Panc1 (cell line): ENCODE results near the gene KCNQ2. TPM values are rescaled to one million over a fixed set of nuclear protein-coding genes. Genes with fewer than 3 reads are reported as not detected.

Experiments used
- ATAC-seq: fragments of 200-7000 bp; cut with Tn5 transposase; 2 replicates; pipeline ENCODE4 v1.9.1; 2020; ENCODE audit warnings: mild to moderate bottlenecking, moderate library complexity
- BruUV-seq: library from RNA; stranded (reverse); fragments of 400-500 nt; replicated peaks from 2 replicates; lab custom pipeline; 2021; lab: Mats Ljungman, UMichigan
- CTCF ChIA-PET: fragments of 300-600 bp; sonication (Branson Sonifier 250); formaldehyde crosslinking; loops from one replicate; lab custom pipeline; 2022; ENCODE audit warnings: antibody characterized with exemption; lab: Charles Lee
- POLR2A ChIA-PET: fragments of 300-600 bp; sonication (Branson Sonifier 250); formaldehyde crosslinking; loops from one replicate; lab custom pipeline; 2022; ENCODE audit warnings: antibody characterized with exemption; lab: Charles Lee
- DNase-seq: peaks from one replicate; pipeline ENCODE4 v3.0.0-alpha.2; 2010; ENCODE audit warnings: low read depth, low spot score
- H3K27ac ChIP-seq: 2 replicates; pipeline ENCODE4 v1.5.1; 2011; ENCODE audit warnings: mild to moderate bottlenecking, low read length, inconsistent platforms
- H3K27me3 ChIP-seq: fragments of 200-500 bp; sonication (Bioruptor generic); 2 replicates; pipeline ENCODE4 v1.6.0; 2014; ENCODE audit warnings: low read length, inconsistent platforms; ENCODE audit not compliant: control insufficient read depth, insufficient read depth
- H3K36me3 ChIP-seq: fragments of 200-500 bp; sonication (Bioruptor generic); 2 replicates; pipeline ENCODE4 v1.5.1; 2014; ENCODE audit warnings: inconsistent platforms, mild to moderate bottlenecking, low read length, moderate library complexity; ENCODE audit not compliant: control insufficient read depth, insufficient read depth
- H3K4me1 ChIP-seq: 2 replicates; pipeline ENCODE4 v1.5.1; 2011; ENCODE audit warnings: inconsistent platforms, mild to moderate bottlenecking, low read length, moderate library complexity; ENCODE audit not compliant: control insufficient read depth, insufficient read depth
- H3K4me3 ChIP-seq, 2 experiments: 2 replicates each; pipeline ENCODE4 v1.5.1; 2011 to 2012; ENCODE audit warnings: low read depth in 2 of 2, low read length in 2 of 2, mild to moderate bottlenecking in 2 of 2, inconsistent platforms in 1 of 2, moderate library complexity in 1 of 2
- H3K9me3 ChIP-seq: fragments of 200-500 bp; sonication (Bioruptor generic); 2 replicates; pipeline ENCODE4 v1.5.1; 2014; ENCODE audit warnings: low read depth, mild to moderate bottlenecking, inconsistent platforms, low read length, moderate library complexity; ENCODE audit not compliant: control insufficient read depth, insufficient read depth
- POLR2AphosphoS5 ChIP-seq: IDR thresholded peaks from 2 replicates; pipeline ENCODE4 v1.6.1; 2012; ENCODE audit warnings: mild to moderate bottlenecking, low read depth, low read length, moderate library complexity
- SIN3A ChIP-seq: IDR thresholded peaks from 2 replicates; pipeline ENCODE4 v1.6.1; 2012; ENCODE audit warnings: low read depth, mild to moderate bottlenecking, low read length, moderate library complexity, borderline replicate concordance; ENCODE audit not compliant: insufficient read depth
- TCF7L2 ChIP-seq: IDR thresholded peaks from 2 replicates; pipeline ENCODE4 v1.6.1; 2011; ENCODE audit warnings: mild to moderate bottlenecking, low read depth, low read length, inconsistent platforms
- in situ Hi-C: cut with HindIII; loops from 2 replicates; pipeline ENCODE4 v1.10.0; 2016; ENCODE audit warnings: low sequenced_read_pairs, low pct_unique_long_range_greater_than_20kb
- intact Hi-C: fragments of 100-400 bp; cut with micrococcal nuclease; formaldehyde crosslinking; loops from one replicate; pipeline ENCODE4 v1.10.0; 2022; ENCODE audit not compliant: unreplicated experiment
- total RNA-seq: library from RNA; stranded (reverse); gene quantifications from one replicate; pipeline ENCODE4 v1.2.1, GENCODE V29; 2021; ENCODE audit not compliant: unreplicated experiment
- TF ChIP-seq, protein P1 (sequence below): fragments of 450-650 bp; IDR thresholded peaks from 2 replicates; pipeline ENCODE4 v1.5.1; 2017; ENCODE audit warnings: mild to moderate bottlenecking
- TF ChIP-seq, protein P2 (sequence below), 2 experiments: IDR thresholded peaks; 2 replicates each; pipeline ENCODE4 v1.6.1; 2011 to 2012; ENCODE audit warnings: low read depth in 2 of 2, control low read depth in 1 of 2, low read length in 1 of 2, mild to moderate bottlenecking in 1 of 2, moderate library complexity in 1 of 2; ENCODE audit not compliant: insufficient read depth in 1 of 2

Gene KCNQ2
- total RNA-seq, 1 experiment from 2014 or later = 19.4 TPM

DNA sequence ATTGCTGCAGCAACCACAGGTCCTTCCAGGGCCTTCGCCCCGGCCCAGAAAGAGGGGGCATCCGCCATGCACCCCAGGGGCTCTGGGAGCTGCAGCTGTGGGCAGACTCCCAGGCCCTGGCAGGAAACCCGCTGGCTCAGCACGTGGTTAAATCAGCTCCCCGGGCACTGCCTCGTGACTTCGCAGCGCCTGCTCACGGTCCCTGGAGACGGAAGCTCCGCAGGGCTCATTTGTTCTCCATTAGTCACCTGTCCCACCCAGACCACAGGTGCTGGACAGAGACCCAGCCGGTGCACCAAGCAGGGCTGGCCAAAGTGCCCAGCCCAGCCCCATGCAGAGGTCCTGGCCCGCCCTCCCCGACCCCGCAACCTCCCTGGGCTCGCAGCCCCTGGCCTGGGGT lies 14.7 kb downstream of the KCNQ2 start:
- Histone ChIP-seq H3K4me3 (no peak overlapping the region), H3K4me1 (peaks cover 29% of the 10 kb centered on the region), H3K27me3 (no peaks in the 10 kb centered on the region), H3K27ac (no peak overlapping the region), H3K9me3 (no peaks in the 10 kb centered on the region), H3K36me3 (no peaks in the 10 kb centered on the region)
- BruUV-seq = no TSS peak
- TF ChIP-seq POLR2AphosphoS5 = no peak
- TF ChIP-seq, protein P1, sequence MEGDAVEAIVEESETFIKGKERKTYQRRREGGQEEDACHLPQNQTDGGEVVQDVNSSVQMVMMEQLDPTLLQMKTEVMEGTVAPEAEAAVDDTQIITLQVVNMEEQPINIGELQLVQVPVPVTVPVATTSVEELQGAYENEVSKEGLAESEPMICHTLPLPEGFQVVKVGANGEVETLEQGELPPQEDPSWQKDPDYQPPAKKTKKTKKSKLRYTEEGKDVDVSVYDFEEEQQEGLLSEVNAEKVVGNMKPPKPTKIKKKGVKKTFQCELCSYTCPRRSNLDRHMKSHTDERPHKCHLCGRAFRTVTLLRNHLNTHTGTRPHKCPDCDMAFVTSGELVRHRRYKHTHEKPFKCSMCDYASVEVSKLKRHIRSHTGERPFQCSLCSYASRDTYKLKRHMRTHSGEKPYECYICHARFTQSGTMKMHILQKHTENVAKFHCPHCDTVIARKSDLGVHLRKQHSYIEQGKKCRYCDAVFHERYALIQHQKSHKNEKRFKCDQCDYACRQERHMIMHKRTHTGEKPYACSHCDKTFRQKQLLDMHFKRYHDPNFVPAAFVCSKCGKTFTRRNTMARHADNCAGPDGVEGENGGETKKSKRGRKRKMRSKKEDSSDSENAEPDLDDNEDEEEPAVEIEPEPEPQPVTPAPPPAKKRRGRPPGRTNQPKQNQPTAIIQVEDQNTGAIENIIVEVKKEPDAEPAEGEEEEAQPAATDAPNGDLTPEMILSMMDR = no peak
- TF ChIP-seq, protein P2, sequence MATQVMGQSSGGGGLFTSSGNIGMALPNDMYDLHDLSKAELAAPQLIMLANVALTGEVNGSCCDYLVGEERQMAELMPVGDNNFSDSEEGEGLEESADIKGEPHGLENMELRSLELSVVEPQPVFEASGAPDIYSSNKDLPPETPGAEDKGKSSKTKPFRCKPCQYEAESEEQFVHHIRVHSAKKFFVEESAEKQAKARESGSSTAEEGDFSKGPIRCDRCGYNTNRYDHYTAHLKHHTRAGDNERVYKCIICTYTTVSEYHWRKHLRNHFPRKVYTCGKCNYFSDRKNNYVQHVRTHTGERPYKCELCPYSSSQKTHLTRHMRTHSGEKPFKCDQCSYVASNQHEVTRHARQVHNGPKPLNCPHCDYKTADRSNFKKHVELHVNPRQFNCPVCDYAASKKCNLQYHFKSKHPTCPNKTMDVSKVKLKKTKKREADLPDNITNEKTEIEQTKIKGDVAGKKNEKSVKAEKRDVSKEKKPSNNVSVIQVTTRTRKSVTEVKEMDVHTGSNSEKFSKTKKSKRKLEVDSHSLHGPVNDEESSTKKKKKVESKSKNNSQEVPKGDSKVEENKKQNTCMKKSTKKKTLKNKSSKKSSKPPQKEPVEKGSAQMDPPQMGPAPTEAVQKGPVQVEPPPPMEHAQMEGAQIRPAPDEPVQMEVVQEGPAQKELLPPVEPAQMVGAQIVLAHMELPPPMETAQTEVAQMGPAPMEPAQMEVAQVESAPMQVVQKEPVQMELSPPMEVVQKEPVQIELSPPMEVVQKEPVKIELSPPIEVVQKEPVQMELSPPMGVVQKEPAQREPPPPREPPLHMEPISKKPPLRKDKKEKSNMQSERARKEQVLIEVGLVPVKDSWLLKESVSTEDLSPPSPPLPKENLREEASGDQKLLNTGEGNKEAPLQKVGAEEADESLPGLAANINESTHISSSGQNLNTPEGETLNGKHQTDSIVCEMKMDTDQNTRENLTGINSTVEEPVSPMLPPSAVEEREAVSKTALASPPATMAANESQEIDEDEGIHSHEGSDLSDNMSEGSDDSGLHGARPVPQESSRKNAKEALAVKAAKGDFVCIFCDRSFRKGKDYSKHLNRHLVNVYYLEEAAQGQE (IDR thresholded peaks at IDR 0.05; ENCODE audit: insufficient read depth in 1 of 2, low read depth in 2 of 2, low read length in 1 of 2) = peak; percentile 69 to 85
- no peak for TF ChIP-seq SIN3A
- TF ChIP-seq TCF7L2 = no peak
- CTCF ChIA-PET = interaction anchor here (0.6 kb wide), 1 partner anchor 12 kb away, joined by 3 read pairs; no protein-coding TSS in a partner anchor
- peak; percentile 37; the same call in 1 of the 2 replicates for ATAC-seq
- DNase-seq = no peak
- intact Hi-C loops (no loop called here), in situ Hi-C loops (no loop called here)
- POLR2A ChIA-PET = no interaction called here

DNA sequence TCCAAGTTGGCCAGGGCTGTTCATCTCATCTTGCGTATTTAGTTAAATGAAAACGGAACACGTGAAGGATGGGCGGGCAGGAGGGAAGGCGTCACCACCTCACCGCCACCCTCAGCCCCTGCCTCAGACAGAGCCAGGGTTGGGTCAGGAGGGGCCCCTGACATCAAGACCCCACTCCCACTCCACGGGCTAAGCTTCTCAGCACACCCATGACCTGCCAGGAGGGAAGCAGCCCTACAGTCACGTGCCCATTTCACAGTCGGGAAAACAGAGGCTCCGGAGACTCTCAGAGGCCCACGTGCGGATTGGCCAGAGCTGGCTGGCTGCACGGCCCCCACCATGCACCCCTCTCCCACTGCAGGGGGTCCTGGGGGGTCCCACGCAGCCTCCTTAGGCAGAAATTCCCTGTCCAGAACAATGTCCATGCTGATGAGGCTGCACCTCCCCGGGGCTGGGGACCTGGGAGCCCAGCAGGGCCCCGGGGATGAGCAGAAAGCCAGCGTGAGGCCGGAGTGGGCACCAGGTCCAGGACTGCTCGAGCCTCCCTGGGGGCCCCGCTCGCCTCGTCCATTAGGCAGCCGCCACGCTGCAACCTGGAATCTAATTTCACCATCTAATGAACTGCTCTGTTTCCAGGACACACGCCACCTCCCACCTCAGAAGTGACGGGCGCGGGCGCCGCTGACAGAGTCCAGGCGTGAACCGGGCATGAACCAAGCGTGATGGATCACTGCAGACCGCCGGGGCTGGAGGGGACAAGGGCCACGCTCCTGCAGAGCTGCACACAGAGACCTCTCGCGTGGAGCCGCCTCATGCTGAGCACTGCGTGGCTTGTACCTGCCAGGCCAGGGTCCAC lies 15.8 kb downstream of the KCNQ2 start:
- ChIA-PET CTCF (interaction anchor here (0.6 kb wide), 1 partner anchor 13 kb away, joined by 3 read pairs; no protein-coding TSS in a partner anchor), POLR2A (no interaction called here)
- ATAC-seq = 0 out of 2 replicates have a peak, but pooled peaks have one; percentile 10

More for the DNA sequence above, 15.8 kb downstream of the KCNQ2 start:
- TF ChIP-seq SIN3A (no peak), POLR2AphosphoS5 (no peak), TCF7L2 (no peak)
- TF ChIP-seq, protein P2 (IDR thresholded peaks at IDR 0.05; ENCODE audit: insufficient read depth in 1 of 2, low read depth in 2 of 2, low read length in 1 of 2) = no peak
- TF ChIP-seq, protein P1 = no peak
- no peak overlapping the region for H3K4me3 ChIP-seq
- intact Hi-C loops = no loop called here
- no peaks in the 10 kb centered on the region for H3K9me3 ChIP-seq
- no peaks in the 10 kb centered on the region for H3K27me3 ChIP-seq
- H3K36me3 ChIP-seq = no peaks in the 10 kb centered on the region
- BruUV-seq = no TSS peak
- no peak for DNase-seq
- peaks cover 29% of the 10 kb centered on the region for H3K4me1 ChIP-seq
- no peak overlapping the region for H3K27ac ChIP-seq
- in situ Hi-C loops = no loop called here
